HG03139 (cell line): ENCODE results near the gene CCL14.
"Not testable (repeated sequence)": the region's sequence is repeated elsewhere in the genome, so short reads cannot be mapped to it uniquely, and the experiment has no call there.

Experiments
- ATAC-seq: cut with Tn5 transposase; IDR thresholded peaks from one replicate; pipeline ENCODE4 v1.9.1; 2021; ENCODE audit not compliant: unreplicated experiment

Gene CCL14

GRCh38 chr17:35986643-35987042 lies at the start of gene CCL14:
Gene CCL14, minus strand, starts transcription at chr17:35986729. Its CDS starts 80 bp downstream, at chr17:35986649.
- no peak for ATAC-seq

- no peak for ATAC-seq
Observed at GRCh38 chr17:36036235-36036634, 49.7 kb upstream of the CCL14 start.

GRCh38 chr17:36034127-36034526 lies 47.6 kb upstream of the CCL14 start:
- ATAC-seq, result no peak

GRCh38 chr17:36030956-36031355 lies 44.4 kb upstream of the CCL14 start:
- ATAC-seq, result no peak

GRCh38 chr17:36027761-36028160 lies 41.2 kb upstream of the CCL14 start:
- ATAC-seq, result no peak

- no peak for ATAC-seq
Observed at GRCh38 chr17:36024106-36024869, 37.8 kb upstream of the CCL14 start.

GRCh38 chr17:36019423-36019822 lies 32.9 kb upstream of the CCL14 start:
- ATAC-seq, result no peak

- ATAC-seq, result no peak
Observed at GRCh38 chr17:36017799-36018198, 31.3 kb upstream of the CCL14 start, which contains the start of gene CCL23. Gene CCL23, minus strand, starts transcription at chr17:36017972. Its CDS starts 75 bp downstream, at chr17:36017897.

GRCh38 chr17:36016555-36016954 lies 30.0 kb upstream of the CCL14 start:
- no peak for ATAC-seq

GRCh38 chr17:36015895-36016294 lies 29.4 kb upstream of the CCL14 start:
- ATAC-seq, result not testable (repeated sequence)

- ATAC-seq, result no peak
Observed at GRCh38 chr17:36014946-36015345, 28.4 kb upstream of the CCL14 start.

GRCh38 chr17:36011201-36011600 lies 24.7 kb upstream of the CCL14 start:
- no peak for ATAC-seq

GRCh38 chr17:36008998-36009665 lies 22.6 kb upstream of the CCL14 start:
- no peak for ATAC-seq

GRCh38 chr17:36004594-36005108 lies 18.1 kb upstream of the CCL14 start:
- ATAC-seq, result no peak

- ATAC-seq, result no peak
Observed at GRCh38 chr17:36002631-36003030, 16.1 kb upstream of the CCL14 start.

GRCh38 chr17:36001862-36002603 lies 15.5 kb upstream of the CCL14 start:
- ATAC-seq, result no peak

- ATAC-seq, result no peak
Observed at GRCh38 chr17:36001110-36001771, 14.7 kb upstream of the CCL14 start, which contains the start of gene CCL15. Gene CCL15, minus strand, starts transcription at chr17:36001553. Its CDS starts 61 bp downstream, at chr17:36001492.

GRCh38 chr17:36000732-36001109 lies 14.2 kb upstream of the CCL14 start:
- ATAC-seq, result no peak

- no peak for ATAC-seq
Observed at GRCh38 chr17:35998756-35999155, 12.2 kb upstream of the CCL14 start.

GRCh38 chr17:35998018-35998545 lies 11.6 kb upstream of the CCL14 start:
- ATAC-seq, result no peak

GRCh38 chr17:35995346-35995745 lies 8.8 kb upstream of the CCL14 start:
- not testable (repeated sequence) for ATAC-seq
